Uterus (tissue), 4 donors: Measurements from ENCODE around the gene ARHGAP12. TPM values are rescaled to one million over a fixed set of nuclear protein-coding genes. Genes with fewer than 3 reads are reported as not detected.

Experiments
- DNase-seq, 2 donors: peaks; one replicate each; pipeline ENCODE4 v3.0.0-alpha.2; 2019 to 2020
- H3K27ac ChIP-seq, 2 donors: fragments of 200-600 bp; sonication (generic); 1 replicate in 1 of 2; 2 replicates in 1 of 2; pipeline ENCODE4 v1.5.1; 2016 to 2018
- H3K27me3 ChIP-seq, 2 donors: fragments of 200-600 bp; sonication (generic); one replicate each; pipeline ENCODE4 v1.5.1; 2018 to 2019; ENCODE audit warnings: control low read depth in 1 of 2
- H3K36me3 ChIP-seq, 2 donors: fragments of 200-600 bp; sonication (generic); one replicate each; pipeline ENCODE4 v1.5.1; 2019; ENCODE audit warnings: control low read depth in 1 of 2
- H3K4me1 ChIP-seq, 2 donors: fragments of 200-600 bp; sonication (generic); one replicate each; pipeline ENCODE4 v1.5.1; 2018 to 2019; ENCODE audit warnings: control low read depth in 1 of 2
- H3K4me3 ChIP-seq, 2 donors: fragments of 200-600 bp; sonication (generic); 1 replicate in 1 of 2; 2 replicates in 1 of 2; pipeline ENCODE4 v1.5.1; 2018 to 2019; ENCODE audit warnings: mild to moderate bottlenecking in 1 of 2
- H3K9me3 ChIP-seq, 2 donors: fragments of 200-600 bp; sonication (generic); one replicate each; pipeline ENCODE4 v1.5.1; 2019; ENCODE audit warnings: control low read depth in 1 of 2
- POLR2A ChIP-seq, 2 donors: fragments of 450-650 bp; IDR thresholded peaks; one replicate each; pipeline ENCODE4 v1.6.1; 2016; ENCODE audit warnings: antibody characterized with exemption in 2 of 2, mild to moderate bottlenecking in 1 of 2, moderate library complexity in 1 of 2
- intact Hi-C: fragments of 100-400 bp; cut with DNase I; formaldehyde crosslinking; loops from one replicate; pipeline ENCODE4 v1.15.1; 2023; ENCODE audit warnings: low total_unique reads
- total RNA-seq, 4 donors: library from RNA; depleted of rRNA in 3 of 4; stranded (reverse); fragments of >200 nt in 3 of 4; gene quantifications; one replicate each; pipeline versions ENCODE4 v1.1.0 to v1.2.4, GENCODE V29; 2014 to 2023
- TF ChIP-seq, protein P1 (sequence below), 4 experiments: fragments of 200-600 bp in 2 of 4; fragments of 450-650 bp in 2 of 4; sonication (generic) in 2 of 4; IDR thresholded peaks; one replicate each; pipeline ENCODE4 v1.5.1; 2016 to 2019; ENCODE audit warnings: antibody characterized with exemption in 4 of 4, mild to moderate bottlenecking in 2 of 4, moderate library complexity in 1 of 4
- donor health status: DM: yes; HTN: yes; CAD: no.

Gene ARHGAP12
- total RNA-seq, 4 donors from 2014 or later, result 37.7 to 82.5 (median 57.3) TPM

DNA sequence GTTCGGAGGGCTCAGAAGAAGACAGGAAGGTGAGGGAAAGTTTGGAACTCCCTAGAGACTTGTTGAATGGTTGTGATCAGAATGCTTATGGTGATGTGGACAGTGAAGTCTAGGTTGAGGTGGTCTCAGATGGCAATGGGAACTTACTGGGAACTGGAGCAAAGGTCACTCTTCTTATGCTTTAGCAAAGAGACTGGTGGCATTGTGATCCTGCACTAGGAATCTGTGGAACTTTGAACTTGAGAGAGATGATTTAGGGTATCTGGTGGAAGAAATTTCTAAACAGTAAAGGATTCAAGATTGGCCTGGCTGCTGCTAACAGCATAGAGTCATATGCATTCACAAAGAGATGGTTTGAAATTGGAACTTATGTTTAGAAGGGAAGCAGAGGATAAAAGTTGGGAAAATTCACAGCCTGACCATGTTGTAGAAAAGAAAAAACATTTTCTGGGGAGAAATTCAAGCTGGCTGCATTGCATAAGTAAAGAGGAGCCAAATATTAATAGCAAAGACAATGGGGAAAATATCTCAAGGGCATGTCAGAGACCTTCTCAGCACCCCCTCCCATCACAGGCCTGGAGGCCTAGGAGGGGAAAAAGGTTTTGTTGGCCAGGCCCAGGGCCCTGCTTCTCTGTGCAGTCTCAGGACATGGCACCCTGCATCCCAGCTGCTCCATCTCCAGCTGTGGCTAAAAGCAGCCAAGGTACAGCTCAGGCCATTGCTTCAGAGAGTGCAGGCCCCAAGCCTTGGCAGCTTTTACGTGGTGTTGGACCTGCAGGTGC lies 26.0 kb upstream of the ARHGAP12 start:
- Histone ChIP-seq H3K4me1 (no peaks in the 10 kb centered on the region), H3K4me3 (no peak overlapping the region), H3K27ac (no peak overlapping the region), H3K36me3 (no peaks in the 10 kb centered on the region), H3K27me3 (no peaks in the 10 kb centered on the region), H3K9me3 (no peaks in the 10 kb centered on the region)
- intact Hi-C loops, result no loop called here
- DNase-seq, result no peak
- TF ChIP-seq POLR2A (IDR thresholded peaks at IDR 0.05), result no peak
- TF ChIP-seq, protein P1, sequence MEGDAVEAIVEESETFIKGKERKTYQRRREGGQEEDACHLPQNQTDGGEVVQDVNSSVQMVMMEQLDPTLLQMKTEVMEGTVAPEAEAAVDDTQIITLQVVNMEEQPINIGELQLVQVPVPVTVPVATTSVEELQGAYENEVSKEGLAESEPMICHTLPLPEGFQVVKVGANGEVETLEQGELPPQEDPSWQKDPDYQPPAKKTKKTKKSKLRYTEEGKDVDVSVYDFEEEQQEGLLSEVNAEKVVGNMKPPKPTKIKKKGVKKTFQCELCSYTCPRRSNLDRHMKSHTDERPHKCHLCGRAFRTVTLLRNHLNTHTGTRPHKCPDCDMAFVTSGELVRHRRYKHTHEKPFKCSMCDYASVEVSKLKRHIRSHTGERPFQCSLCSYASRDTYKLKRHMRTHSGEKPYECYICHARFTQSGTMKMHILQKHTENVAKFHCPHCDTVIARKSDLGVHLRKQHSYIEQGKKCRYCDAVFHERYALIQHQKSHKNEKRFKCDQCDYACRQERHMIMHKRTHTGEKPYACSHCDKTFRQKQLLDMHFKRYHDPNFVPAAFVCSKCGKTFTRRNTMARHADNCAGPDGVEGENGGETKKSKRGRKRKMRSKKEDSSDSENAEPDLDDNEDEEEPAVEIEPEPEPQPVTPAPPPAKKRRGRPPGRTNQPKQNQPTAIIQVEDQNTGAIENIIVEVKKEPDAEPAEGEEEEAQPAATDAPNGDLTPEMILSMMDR (IDR thresholded peaks at IDR 0.05), result no peak

DNA sequence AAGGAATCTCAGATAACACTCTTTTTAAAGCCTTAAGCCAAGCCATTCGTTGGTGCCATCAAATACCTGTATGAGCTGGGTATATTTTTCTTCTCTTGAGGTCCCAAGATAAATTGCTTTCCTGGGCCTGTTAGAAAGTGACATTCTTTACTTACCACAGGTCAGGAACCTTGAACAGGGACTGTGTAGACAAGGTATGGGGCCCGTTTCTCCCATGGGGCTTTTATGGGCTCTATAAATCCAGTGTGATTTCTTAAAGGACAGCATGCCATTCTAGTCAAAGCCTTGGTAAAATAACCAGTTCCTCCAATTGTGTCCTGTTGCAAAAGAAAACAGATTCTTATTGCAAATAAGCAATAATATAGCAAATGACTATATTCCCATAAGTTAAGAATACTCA lies 24.8 kb upstream of the ARHGAP12 start:
- no peaks in the 10 kb centered on the region for H3K36me3 ChIP-seq
- TF ChIP-seq POLR2A (IDR thresholded peaks at IDR 0.05), result no peak
- TF ChIP-seq, protein P1 (IDR thresholded peaks at IDR 0.05), result no peak
- no peak for DNase-seq
- no peaks in the 10 kb centered on the region for H3K9me3 ChIP-seq
- intact Hi-C loops, result no loop called here
- no peaks in the 10 kb centered on the region for H3K4me1 ChIP-seq
- no peak overlapping the region for H3K27ac ChIP-seq
- no peak overlapping the region for H3K4me3 ChIP-seq
- H3K27me3 ChIP-seq, result no peaks in the 10 kb centered on the region

DNA sequence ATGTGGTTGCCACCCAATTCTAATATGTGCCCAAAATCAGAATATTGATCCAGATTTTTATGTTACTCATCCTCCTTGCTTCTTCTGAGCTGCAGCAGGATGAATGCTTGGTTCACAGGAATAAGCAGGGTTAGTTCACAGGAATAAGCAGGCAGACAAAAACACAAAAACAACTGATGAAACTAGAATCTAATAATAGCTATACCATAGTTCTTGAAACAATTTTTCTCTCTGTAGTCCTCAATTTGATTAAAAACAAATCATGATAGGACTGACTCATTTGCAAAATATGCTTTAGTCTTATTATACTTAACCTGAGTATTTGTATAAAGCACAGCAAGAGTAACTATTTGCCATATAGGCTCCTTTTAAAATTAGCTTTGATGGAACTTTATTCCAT lies 24.4 kb upstream of the ARHGAP12 start:
- Histone ChIP-seq H3K36me3 (no peaks in the 10 kb centered on the region), H3K27me3 (no peaks in the 10 kb centered on the region), H3K4me1 (no peaks in the 10 kb centered on the region), H3K4me3 (no peak overlapping the region), H3K27ac (no peak overlapping the region), H3K9me3 (no peaks in the 10 kb centered on the region)
- TF ChIP-seq, protein P1 (IDR thresholded peaks at IDR 0.05), result no peak
- TF ChIP-seq POLR2A (IDR thresholded peaks at IDR 0.05), result no peak
- intact Hi-C loops, result no loop called here
- DNase-seq, result no peak

DNA sequence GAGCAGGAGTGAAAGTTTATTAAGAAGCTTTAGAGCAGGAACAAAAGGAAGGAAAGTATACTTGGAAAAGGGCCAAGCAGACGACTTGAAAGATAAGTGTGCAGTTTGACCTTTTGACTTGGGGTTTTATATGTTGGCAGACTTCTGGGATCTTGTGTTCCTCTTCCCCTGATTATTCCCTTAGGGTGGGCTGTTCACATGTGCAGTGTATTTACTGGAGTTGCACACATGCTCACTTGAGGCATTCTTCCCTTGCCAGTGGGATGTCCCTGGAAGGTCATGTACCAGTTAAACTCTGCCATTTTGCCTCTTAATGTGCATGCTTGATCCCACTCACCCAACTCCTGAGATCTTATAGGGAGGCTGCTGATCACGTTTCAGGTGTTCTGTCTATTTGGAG lies 23.4 kb upstream of the ARHGAP12 start:
- Histone ChIP-seq H3K36me3 (no peaks in the 10 kb centered on the region), H3K27me3 (no peaks in the 10 kb centered on the region), H3K27ac (no peak overlapping the region), H3K4me1 (no peaks in the 10 kb centered on the region), H3K9me3 (no peaks in the 10 kb centered on the region), H3K4me3 (no peak overlapping the region)
- intact Hi-C loops, result no loop called here
- TF ChIP-seq POLR2A (IDR thresholded peaks at IDR 0.05), result no peak
- TF ChIP-seq, protein P1 (IDR thresholded peaks at IDR 0.05), result no peak
- no peak for DNase-seq

DNA sequence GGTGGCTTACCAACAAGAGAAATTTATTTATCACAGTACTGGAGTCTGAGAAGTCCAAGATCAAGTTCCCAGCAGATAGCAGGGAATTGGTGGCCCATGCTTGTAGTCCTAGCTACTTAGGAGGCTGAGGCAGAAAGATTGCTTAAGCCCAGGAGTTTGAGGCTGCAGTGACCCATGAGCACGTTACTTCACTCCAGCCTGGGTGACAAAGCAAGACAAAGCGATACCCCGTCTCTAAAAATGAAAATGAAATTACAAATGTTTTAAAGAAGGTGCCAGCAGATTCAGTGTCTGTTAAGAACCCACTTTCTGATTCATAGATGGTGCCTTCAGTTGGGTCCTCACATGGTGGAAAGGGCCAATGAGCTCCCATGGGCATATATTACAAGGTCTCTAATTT lies 20.6 kb upstream of the ARHGAP12 start:
- H3K27ac ChIP-seq, result no peak overlapping the region
- H3K4me3 ChIP-seq, result no peak overlapping the region
- H3K4me1 ChIP-seq, result no peaks in the 10 kb centered on the region
- intact Hi-C loops, result no loop called here
- no peaks in the 10 kb centered on the region for H3K27me3 ChIP-seq
- H3K36me3 ChIP-seq, result no peaks in the 10 kb centered on the region
- TF ChIP-seq, protein P1 (IDR thresholded peaks at IDR 0.05), result no peak
- TF ChIP-seq POLR2A (IDR thresholded peaks at IDR 0.05), result no peak
- DNase-seq, result no peak
- H3K9me3 ChIP-seq, result no peaks in the 10 kb centered on the region
